NCI-H1694 treated with DMSO at 0.1 percent for 48 hours (cell line): ENCODE results near the gene TUBGCP5.

Source experiments
- DNase-seq: peaks from one replicate; lab custom pipeline; 2025; lab: John Stamatoyannopoulos, UW

TUBGCP5 gene

DNA sequence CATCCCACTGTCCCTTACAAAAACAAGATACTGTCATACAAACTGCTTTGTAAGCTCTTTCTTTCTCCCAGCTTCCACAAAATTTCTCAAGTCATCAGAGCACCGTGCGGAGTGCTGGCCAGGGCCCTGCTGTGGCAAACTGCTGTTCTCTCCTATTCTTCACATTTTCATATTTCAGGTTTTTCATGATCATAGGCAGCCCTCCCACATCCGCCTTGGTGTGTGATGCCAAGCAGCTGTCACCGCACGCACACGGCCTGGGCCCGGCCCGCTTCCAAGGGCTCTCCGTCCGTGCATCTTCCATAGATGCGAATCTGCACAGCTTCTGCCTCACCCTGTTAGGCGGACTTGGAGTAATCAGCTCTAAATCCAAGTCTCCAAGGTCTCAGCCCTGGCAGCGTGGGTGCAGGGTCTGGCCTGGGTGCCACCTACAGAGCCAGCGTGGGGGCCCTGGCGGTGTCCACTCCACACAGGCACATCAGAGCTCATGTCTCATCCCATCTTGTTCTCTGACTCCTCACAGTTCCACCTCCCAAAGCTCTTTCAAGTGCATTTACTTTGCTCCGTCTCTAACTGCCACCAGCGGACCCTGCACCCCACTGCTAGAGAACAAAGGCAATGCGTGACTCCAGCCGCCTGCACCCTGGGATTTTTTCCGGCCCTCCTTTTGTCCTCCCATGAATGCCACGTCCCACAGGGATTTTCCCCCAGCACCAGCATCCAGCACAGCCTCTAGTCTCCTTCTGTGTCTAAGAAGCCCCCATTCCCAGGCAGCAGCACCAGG is 86.4 kb downstream of the TUBGCP5 start:
- DNase-seq, result no peak

DNA sequence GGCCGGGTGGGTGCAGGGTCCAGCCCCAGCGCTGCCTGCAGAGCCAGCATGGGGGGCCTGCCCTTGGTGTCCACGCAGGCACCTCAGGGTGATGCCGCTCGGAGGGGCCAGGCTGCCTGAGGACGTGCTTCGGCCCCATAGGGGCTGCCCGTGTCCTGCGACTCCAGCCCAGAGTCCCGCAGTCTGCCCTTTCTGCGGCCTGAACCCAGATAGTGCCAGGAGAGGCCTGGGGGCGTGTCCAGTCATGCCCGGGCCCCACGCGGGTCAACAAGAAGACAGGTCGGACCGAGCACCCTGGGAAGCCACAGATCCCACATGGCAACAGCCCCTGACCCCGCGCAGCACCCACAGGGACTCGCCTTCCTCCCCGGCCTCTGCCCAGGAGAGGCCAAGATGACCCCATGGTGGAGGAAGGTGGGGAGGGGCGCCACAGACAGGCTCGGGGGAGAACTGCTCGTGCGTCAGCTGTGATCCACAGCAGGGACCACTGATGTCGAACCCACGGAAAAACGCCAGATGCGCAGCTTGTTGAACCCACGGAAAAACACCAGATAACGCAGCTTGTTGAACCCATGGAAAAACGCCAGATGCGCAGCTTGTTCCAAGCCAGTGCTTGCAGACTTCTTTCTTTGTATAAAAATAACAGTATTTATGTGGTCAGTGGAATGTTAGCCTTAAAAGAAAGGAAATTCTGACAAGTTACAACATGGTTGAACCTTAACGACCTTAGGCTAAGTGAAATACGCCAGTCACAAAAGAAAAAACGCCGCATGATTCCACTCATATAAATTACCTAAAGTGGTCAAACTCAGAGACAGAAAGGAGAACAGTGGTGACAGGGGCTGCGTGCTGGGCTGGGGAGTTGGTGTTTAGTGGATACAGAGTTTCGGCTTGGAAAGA is 87.7 kb downstream of the TUBGCP5 start:
- no peak for DNase-seq

DNA sequence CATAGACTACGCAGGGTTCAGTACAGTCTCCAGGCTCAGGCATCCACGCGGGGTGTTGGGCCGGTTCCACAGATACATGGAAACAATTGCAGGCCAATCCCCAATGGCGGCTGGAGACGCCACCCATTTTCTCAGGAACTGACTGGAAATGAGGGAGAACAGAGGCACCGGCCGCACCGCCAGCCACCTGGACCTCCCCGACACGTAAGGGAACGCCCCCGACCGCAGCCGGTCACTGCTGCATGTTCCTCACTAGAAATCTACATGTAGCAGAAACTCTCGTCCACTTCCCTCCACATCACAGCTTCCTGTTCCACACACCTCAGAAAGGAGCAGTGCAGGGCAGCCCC is 88.4 kb downstream of the TUBGCP5 start:
- DNase-seq, result no peak

DNA sequence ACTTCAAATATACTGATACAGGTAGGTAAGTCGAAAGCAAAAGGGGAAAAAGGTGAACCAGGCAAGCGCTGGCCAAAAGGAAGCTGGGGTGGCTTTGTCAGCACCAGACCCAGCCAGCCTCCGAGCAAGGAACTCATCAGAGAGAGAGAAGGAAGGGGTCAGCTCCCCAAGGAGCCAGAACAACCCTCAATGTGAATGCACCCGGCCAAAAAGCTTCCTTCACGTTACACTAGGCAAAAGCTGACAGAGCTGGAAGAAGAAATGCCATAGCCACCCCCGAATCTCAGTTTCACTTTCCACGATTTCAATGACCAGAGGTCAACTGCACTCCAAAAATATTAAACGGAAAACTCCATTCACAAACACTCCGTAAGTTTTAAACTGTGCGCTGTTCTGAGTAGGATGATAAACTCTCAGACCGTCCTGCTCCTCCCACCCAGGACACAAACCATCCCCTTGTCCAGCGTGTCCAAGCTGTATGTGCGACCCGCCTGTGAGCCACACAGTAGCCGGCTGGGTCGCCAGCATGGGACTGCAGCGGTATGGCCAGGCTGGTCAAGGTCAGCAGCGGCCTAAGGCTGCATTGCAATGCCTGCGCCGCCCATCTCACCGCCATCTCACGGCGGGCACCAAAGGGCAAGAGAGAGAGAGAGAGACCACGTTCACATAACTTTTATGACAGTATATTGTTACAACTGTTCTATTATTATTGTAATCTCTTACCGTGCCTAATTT is 88.9 kb downstream of the TUBGCP5 start:
- DNase-seq, result no peak
